DMS153 treated with DMSO at 0.1 percent for 48 hours (cell line): ENCODE data around the gene PLA2G4C.

Experiments
- DNase-seq: peaks from one replicate; lab custom pipeline; 2025; ENCODE audit not compliant: unreplicated experiment; lab: John Stamatoyannopoulos, UW

Gene PLA2G4C

DNA sequence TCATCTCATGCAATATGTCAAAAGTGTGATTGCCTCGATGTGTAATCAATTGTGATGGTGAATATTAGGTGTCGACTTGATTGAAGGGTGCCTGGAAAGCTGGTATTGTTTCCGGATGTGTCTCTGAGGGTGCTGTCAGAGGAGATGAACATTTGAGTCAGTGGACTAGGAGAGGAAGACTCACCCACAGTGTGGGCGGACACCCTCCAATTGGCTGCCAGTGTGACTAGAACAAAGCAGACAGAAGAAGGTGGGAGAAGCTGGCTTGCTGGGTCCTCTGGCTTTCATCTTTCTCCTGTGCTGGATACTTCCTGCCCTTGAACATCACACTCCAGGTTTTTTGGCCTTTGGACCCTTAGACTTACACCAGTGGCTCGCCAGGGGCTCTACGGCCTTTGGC is 51.3 kb downstream of the PLA2G4C start:
- no peak for DNase-seq

GRCh38 chr19:48053856-48054255 is 56.8 kb downstream of the PLA2G4C start:
- no peak for DNase-seq

GRCh38 chr19:48053076-48053475 is 57.5 kb downstream of the PLA2G4C start:
- DNase-seq, result no peak

DNA sequence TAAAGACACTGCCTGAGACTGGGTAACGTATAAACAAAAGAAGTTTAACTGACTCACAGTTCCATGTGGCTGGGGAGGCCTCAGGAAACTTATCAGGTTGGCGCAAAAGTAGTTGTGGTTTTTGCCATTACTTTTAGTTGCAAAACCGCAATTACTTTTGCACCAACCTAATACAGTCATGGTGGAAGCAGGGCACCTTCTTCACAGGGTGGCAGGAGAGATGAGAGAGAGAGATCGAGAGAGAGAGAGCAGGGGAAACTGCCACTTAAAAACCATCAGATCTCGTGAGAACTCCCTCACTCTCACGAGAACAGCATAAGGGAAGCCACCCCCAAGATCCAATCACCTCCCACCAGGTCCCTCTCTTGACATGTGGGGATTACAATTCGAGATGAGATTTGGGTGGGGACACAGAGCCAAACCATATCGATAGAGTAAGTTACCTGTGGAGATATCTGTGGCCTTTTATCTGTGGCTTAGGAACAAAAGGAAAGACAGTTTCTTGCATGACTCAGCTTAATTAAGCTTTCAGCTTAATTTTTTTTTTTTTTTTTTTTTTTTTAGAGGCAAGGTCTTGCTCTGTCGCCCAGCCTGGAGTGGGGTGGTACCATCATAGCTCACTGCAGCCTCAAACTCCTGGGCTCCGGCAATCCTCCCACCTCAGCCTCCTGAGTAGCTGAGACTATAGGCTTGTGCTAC is 59.1 kb downstream of the PLA2G4C start:
- DNase-seq, result no peak

GRCh38 chr19:48044561-48044960 is 66.1 kb downstream of the PLA2G4C start:
- DNase-seq, result no peak

DNA sequence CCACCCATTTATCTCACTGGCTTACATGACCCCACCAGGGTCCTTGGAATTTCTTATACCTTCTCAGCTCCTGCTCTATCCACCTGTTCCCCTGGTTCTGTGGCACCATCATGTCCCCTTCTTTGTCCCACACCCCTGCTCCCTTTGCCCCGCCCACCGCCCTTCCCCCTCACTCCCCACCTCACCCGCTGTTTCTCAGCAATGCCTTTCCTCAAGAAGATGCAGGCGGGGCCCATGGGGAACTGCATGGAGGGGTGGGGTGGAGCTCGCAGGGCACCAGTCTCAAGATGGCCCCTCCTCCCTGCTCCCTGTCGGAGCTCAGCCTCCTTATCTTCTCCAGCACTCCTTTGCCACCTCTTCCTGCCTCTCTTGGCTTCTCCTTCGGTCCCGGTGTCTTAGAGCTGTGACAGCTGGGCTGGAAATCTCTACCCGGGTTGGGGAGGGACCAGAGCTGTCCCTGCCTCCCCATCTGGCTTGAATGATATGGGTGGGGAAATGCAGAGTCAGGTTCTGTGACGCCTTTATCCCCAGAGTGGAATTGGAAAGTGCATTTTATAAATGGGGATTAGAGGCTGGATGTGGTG is 66.8 kb downstream of the PLA2G4C start, which contains the start of gene CABP5:
Gene CABP5, minus strand, starts transcription at position 405 of the 584 bp plus-strand sequence. Its CDS starts 157 bp downstream, at position 248.
- no peak for DNase-seq

GRCh38 chr19:48041877-48042580 is 68.6 kb downstream of the PLA2G4C start:
- DNase-seq, result no peak

GRCh38 chr19:48036765-48037164 is 73.9 kb downstream of the PLA2G4C start:
- DNase-seq, result no peak

DNA sequence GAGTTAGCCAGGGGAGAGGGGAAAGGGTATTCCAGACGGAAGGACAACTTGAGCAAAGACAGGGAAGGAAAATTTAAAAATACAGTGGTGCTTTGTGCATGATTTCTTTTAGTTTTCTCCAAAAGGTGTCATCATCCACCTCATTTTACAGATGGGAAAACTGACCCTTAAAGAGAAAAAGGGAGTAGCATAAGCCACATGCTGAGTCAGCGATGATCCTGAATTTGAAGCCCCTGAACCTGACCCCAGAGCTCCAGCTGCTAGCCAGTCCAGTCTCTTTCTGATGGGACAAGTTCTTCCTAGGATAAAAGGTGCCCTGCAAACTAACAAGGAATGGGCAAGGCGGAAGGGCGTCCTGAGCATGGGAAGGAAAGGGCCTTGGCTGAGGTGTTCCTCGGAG is 77.0 kb downstream of the PLA2G4C start:
- DNase-seq, result no peak

- DNase-seq, result no peak
Observed at GRCh38 chr19:48030073-48030472, 80.5 kb downstream of the PLA2G4C start.

DNA sequence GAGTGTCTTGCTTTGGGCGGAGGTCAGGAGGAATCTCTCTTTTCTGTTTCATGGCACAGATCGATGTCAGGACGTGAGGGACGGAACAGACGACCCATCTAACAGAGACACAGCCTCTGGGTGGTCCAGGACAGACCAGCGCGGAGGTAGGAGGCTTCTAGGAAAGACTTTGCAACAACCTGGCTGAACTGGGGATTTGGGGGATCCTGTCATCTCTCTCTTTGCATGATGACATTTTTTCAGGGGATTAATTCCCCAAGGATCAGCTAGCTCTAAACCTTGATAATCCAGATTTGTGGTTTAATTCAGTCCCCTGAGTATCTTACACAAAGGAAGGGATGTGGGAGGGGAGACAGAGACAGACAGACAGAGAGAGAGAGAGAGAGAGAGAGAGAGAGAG is 81.2 kb downstream of the PLA2G4C start:
- no peak for DNase-seq

DNA sequence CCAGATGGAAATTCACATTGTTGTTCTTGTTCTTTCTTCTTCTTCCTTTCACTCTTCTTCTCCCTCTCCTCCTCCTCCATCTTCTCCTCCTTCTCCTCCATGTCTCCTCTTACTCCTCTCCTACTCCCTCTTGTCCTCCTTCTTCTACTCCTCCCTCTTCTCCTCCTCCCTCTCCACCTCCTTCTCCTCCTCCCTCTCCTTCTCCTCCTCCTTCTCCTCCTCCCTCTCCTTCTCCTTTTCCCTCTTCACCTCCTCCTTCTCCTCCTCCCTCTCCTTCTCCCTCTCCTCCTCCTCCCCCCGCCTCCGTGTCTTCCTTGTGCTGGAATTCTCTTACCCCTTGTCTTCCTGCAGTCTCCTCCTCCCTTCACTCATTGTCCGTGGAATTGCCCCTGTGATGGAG is 85.1 kb downstream of the PLA2G4C start:
- DNase-seq, result no peak

DNA sequence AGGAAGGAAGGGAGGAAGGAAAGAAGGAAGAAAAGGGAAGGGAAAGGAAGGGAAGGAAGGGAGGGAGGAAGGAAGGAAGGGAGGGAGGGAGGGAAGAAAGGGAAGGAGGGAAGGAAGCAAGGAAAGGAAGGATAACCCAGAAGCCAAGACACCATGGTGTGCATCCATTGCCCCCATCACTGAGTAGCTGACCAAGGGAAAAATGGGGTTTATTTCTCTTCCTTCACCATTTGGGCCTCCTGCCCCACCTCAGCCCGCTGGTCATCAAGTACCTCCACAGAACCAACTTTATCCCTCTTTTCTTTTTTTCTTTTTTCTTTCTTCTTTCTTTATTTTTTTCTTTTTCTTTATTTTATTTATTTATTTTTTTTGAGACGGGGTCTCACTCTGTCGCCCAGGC is 87.1 kb downstream of the PLA2G4C start:
- no peak for DNase-seq

DNA sequence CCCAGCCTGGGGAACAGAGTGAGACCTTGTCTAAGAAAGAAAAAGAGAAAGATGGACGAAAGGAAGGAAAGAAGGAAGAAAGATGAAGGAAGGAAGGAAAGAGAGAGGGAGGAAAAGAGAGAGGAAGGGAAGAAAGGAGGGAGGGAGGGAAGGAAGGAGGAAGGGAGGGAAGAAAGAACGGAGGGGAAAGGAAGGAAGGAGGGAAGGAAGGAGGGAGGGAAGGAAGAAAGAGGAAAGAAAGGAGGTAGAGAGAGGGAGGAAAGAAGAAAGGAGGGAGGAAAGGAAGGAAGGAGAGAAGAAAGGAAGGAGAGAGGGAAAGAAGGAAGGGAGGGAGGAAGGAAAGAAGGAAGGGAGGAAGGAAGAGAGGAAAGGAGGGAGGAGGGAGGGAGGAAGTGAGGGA is 87.6 kb downstream of the PLA2G4C start:
- DNase-seq, result no peak

DNA sequence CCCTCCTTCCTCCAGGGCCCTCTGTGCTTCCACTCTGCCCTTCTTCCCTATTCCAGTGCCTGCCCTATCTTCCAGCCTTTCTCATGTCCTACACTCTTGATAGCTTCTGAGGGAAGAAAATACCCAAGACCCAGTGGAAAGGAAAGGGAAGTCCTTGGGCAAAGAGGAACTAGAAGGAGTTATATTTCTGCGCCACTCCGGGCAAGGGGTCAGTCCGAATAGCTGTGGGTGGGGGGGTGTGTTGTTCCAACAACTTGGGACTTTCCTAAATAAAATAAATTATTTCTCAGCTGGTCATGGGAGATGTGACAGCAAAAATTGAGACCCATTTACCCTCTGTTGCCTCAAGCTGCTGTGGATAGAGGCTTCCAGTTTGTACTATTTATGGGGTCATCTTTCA is 89.9 kb downstream of the PLA2G4C start:
- no peak for DNase-seq

DNA sequence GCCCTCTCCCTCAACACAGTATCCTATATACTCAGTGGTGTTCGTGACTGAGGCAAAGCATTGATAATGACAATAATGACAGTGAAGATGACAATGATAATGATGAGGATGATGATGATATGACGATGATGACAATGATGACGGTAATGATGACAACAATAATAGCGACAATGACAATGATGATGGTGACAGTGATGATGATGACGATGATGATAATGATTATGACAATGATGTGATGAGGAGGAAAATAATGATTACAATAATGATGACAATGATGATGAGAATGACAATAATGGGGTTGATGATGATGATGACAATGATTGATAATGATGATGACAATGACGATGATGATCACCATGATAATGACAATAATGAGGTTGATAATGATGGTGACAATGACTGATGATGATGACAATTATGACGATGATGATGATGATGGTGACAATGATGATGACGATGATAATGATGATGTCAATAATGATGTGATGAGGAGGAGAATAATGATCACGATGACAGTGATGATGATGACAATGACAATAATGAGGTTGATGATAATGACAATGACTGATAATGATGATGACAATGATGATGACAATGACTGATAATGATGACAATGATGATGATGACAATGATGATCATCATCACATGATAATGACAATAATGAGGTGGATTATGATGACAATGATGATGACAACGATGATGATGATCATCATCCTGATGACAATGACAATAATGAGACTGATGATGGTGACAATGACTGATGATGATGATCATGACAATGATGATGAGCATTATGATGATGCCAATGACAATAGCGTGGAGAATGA is 99.5 kb downstream of the PLA2G4C start:
- no peak for DNase-seq

DNA sequence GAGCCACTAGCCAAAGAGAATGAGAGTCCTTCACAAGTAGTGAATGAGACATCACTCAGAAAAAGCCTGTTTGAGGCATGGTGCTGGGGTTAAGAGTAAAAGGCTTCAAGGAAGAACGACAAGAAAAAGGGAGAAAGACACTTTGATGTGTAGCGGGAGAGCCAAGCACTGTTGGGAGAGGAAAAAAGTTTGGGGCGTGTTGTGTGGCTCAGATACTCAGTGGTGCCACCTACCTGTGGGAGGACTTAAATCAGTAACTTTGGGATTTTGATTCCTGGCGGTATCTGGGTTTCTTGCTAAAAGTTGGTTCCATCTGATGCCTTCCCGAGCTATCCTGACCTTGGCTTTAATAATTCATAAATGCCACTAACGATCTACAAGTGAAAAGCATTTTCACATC is 103.9 kb downstream of the PLA2G4C start:
- DNase-seq, result no peak

GRCh38 chr19:48004236-48004635 is 106.4 kb downstream of the PLA2G4C start:
- no peak for DNase-seq

GRCh38 chr19:48000846-48001245 is 109.8 kb downstream of the PLA2G4C start:
- no peak for DNase-seq

GRCh38 chr19:47998800-47999199 is 111.8 kb downstream of the PLA2G4C start:
- no peak for DNase-seq
